Stomach smooth muscle (tissue), 2 donors: ENCODE measurements around the gene TNFAIP2.
"Not testable (repeated sequence)": the region's sequence is repeated elsewhere in the genome, so short reads cannot be mapped to it uniquely, and the experiment has no call there.

Experiments
- H3K27ac ChIP-seq: one replicate; pipeline ENCODE4 v1.7.0; 2013; ENCODE audit warnings: mild to moderate bottlenecking, low read length, inconsistent platforms
- H3K27me3 ChIP-seq, 2 donors: one replicate each; pipeline ENCODE4 v1.7.0; 2013; ENCODE audit warnings: low read length in 2 of 2; ENCODE audit not compliant: insufficient read depth in 2 of 2, control insufficient read depth in 1 of 2
- H3K36me3 ChIP-seq, 2 donors: one replicate each; pipeline ENCODE4 v1.7.0; 2013; ENCODE audit warnings: low read length in 2 of 2; ENCODE audit not compliant: control insufficient read depth in 2 of 2, insufficient read depth in 2 of 2
- H3K4me1 ChIP-seq: one replicate; pipeline ENCODE4 v1.7.0; 2013; ENCODE audit warnings: low read length; ENCODE audit not compliant: control insufficient read depth, insufficient read depth
- H3K4me3 ChIP-seq, 2 donors: one replicate each; pipeline ENCODE4 v1.7.0; 2013; ENCODE audit warnings: low read length in 2 of 2
- H3K9ac ChIP-seq, 2 donors: one replicate each; pipeline ENCODE4 v1.7.0; 2013; ENCODE audit warnings: low read length in 2 of 2, mild to moderate bottlenecking in 1 of 2
- H3K9me3 ChIP-seq, 2 donors: one replicate each; pipeline ENCODE4 v1.7.0; 2013; ENCODE audit warnings: low read length in 2 of 2; ENCODE audit not compliant: control insufficient read depth in 2 of 2
- donor health status: healthy.
- donor health status: Pancreatic carcinoma.

The TNFAIP2 gene

GRCh38 chr14:103110681-103111231 lies 12.5 kb upstream of the TNFAIP2 start:
- Histone ChIP-seq H3K27ac (no peak overlapping the region), H3K9me3 (no peaks in the 10 kb centered on the region), H3K4me1 (peaks cover 26% of the 10 kb centered on the region), H3K9ac (no peak overlapping the region), H3K4me3 (no peak overlapping the region), H3K27me3 (peaks cover 2 to 5% of the 10 kb centered on the region in 2 donors), H3K36me3 (no peaks in the 10 kb centered on the region)

GRCh38 chr14:103111232-103111868 lies 11.9 kb upstream of the TNFAIP2 start:
- H3K36me3 ChIP-seq, result no peaks in the 10 kb centered on the region
- no peak overlapping the region for H3K4me3 ChIP-seq
- H3K27ac ChIP-seq, result no peak overlapping the region
- no peak overlapping the region for H3K9ac ChIP-seq
- peaks cover 26% of the 10 kb centered on the region for H3K4me1 ChIP-seq
- no peaks in the 10 kb centered on the region for H3K9me3 ChIP-seq
- peaks cover 2% of the 10 kb centered on the region in 2 donors for H3K27me3 ChIP-seq

- Histone ChIP-seq H3K36me3 (no peaks in the 10 kb centered on the region), H3K27ac (no peak overlapping the region), H3K9ac (no peak overlapping the region), H3K4me1 (peaks cover 26% of the 10 kb centered on the region), H3K4me3 (no peak overlapping the region), H3K27me3 (peaks cover 0 to 2% of the 10 kb centered on the region in 2 donors), H3K9me3 (no peaks in the 10 kb centered on the region)
Observed at GRCh38 chr14:103112400-103113243, 10.6 kb upstream of the TNFAIP2 start.

GRCh38 chr14:103113303-103113702 lies 10.0 kb upstream of the TNFAIP2 start:
- Histone ChIP-seq H3K27ac (no peak overlapping the region), H3K4me3 (no peak overlapping the region), H3K9me3 (no peaks in the 10 kb centered on the region), H3K4me1 (peaks cover 27% of the 10 kb centered on the region), H3K36me3 (no peaks in the 10 kb centered on the region), H3K9ac (no peak overlapping the region), H3K27me3 (peaks cover 0 to 2% of the 10 kb centered on the region in 2 donors)

- Histone ChIP-seq H3K36me3 (no peaks in the 10 kb centered on the region), H3K9ac (no peak overlapping the region), H3K27me3 (peaks cover 0 to 2% of the 10 kb centered on the region in 2 donors), H3K9me3 (no peaks in the 10 kb centered on the region), H3K27ac (no peak overlapping the region), H3K4me3 (no peak overlapping the region), H3K4me1 (peaks cover 31% of the 10 kb centered on the region)
Observed at GRCh38 chr14:103113774-103114173, 9.5 kb upstream of the TNFAIP2 start.

DNA sequence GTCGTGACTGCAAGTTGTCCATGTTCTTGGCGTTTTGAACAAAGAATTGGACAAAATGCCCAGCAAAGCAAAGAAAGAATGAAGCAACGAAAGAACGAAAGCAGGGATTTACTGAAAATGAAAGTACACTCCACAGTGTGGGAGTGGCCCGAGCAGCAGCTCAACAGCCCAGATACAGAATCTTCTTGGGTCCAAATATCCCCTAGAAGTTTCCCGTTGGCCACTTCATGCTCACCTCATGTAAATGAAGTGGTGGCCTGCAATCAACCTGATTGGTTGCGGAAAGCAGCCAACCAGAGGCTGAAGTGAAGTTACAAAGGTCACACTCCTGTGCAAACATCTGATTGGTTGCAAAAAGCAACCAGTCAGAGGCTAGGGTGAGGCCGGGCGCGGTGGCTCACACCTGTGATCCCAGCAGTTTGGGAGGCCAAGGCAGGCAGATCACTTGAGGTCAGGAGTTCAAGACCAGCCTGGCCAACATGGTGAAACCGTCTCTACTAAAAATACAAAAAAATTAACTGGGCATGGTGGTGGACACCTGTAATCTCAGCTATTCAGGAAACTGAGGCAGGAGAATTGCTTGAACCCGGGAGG lies 8.1 kb upstream of the TNFAIP2 start:
- H3K4me1 ChIP-seq, result peaks cover 28% of the 10 kb centered on the region
- peak overlapping the region in 1 of 2 donors; percentile 15 for H3K4me3 ChIP-seq
- not testable (repeated sequence) for H3K9ac ChIP-seq, H3K27ac ChIP-seq, H3K27me3 ChIP-seq, H3K9me3 ChIP-seq, H3K36me3 ChIP-seq

DNA sequence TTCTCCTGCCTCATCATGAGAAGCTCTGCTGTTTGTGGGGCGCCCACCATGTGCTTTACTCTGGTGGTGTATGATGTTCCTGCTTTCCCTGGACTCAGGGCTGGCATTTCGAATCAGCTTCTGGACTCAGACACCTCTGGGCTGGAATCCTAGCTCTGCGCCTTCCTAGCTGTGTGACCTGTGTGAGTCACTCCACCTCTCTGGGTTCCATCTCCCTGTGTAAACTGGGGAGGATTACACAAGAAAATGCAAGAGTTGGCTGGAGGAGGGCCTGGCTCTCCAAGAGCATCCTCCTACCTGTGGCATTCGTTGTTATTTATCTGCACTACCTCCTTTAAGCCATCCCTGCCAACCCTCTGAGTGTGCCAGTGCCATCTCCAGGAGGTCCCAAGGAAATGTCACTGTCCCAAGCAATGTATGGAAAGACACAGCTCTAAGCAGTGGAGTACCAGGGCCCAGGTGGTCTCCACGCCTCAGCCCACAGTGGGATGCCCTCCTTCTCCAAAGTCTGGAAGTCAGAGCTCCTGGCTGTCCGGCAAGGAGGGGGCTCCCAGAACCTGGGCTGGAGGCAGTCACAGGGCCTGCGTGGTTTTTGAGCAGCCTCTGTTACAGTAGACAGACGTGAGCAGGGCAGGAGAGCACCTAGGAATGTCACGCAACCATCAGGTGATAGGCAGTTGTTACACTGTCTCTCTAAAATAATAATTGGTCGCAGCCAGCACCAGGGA lies 7.3 kb upstream of the TNFAIP2 start:
- no peak overlapping the region for H3K27ac ChIP-seq
- H3K4me3 ChIP-seq, result no peak overlapping the region
- H3K9ac ChIP-seq, result no peak overlapping the region
- H3K27me3 ChIP-seq, result peaks cover 0 to 2% of the 10 kb centered on the region in 2 donors
- H3K9me3 ChIP-seq, result no peaks in the 10 kb centered on the region
- H3K36me3 ChIP-seq, result no peaks in the 10 kb centered on the region
- peaks cover 23% of the 10 kb centered on the region for H3K4me1 ChIP-seq

- H3K27me3 ChIP-seq, result peaks cover 4 to 5% of the 10 kb centered on the region in 2 donors
- peaks cover 23% of the 10 kb centered on the region for H3K4me1 ChIP-seq
- H3K27ac ChIP-seq, result no peak overlapping the region
- no peak overlapping the region for H3K9ac ChIP-seq
- H3K9me3 ChIP-seq, result no peaks in the 10 kb centered on the region
- H3K4me3 ChIP-seq, result no peak overlapping the region
- H3K36me3 ChIP-seq, result no peaks in the 10 kb centered on the region
Observed at GRCh38 chr14:103116636-103117035, 6.6 kb upstream of the TNFAIP2 start.

DNA sequence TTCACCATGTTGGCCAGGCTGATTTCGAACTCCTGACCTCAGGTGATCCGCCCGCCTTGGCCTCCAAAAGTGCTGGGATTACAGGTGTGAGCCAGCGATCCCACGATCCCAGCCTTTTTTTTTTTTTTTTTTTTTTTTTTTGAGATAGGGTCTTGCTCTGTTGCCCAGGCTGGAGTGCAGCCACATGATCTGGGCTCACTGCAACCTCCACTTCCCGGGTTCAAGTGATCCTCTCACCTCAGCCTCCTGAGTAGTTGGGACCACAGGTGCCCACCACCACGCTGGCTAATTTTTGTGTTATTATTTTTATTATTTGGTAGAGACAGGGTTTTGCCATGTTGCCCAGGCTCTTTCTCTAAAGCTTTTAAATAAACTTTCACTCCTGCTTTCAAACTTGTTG lies 5.8 kb upstream of the TNFAIP2 start:
- Histone ChIP-seq H3K4me1 (peaks cover 29% of the 10 kb centered on the region), H3K27me3 (peaks cover 8 to 11% of the 10 kb centered on the region in 2 donors)
- H3K4me3 ChIP-seq, H3K27ac ChIP-seq, H3K9ac ChIP-seq, H3K36me3 ChIP-seq, H3K9me3 ChIP-seq: not testable (repeated sequence)

GRCh38 chr14:103118018-103118662 lies 5.1 kb upstream of the TNFAIP2 start:
- H3K4me3 ChIP-seq, result no peak overlapping the region
- no peaks in the 10 kb centered on the region for H3K9me3 ChIP-seq
- H3K9ac ChIP-seq, result no peak overlapping the region
- H3K27ac ChIP-seq, result peak overlapping the region; percentile 60
- H3K36me3 ChIP-seq, result no peaks in the 10 kb centered on the region
- H3K27me3 ChIP-seq, result peaks cover 12 to 17% of the 10 kb centered on the region in 2 donors
- H3K4me1 ChIP-seq, result peaks cover 33% of the 10 kb centered on the region
